Osteoblast (primary cell): ENCODE measurements around the gene EFNA5. TPM values are rescaled to one million over a fixed set of nuclear protein-coding genes. Genes with fewer than 3 reads are reported as not detected.

Experiments used
- DNase-seq: peaks from one replicate; pipeline ENCODE4 v3.0.0; 2011; ENCODE audit warnings: low spot score, mixed read lengths; ENCODE audit not compliant: insufficient read length; ENCODE audit errors: missing footprints
- H2AFZ ChIP-seq: 2 replicates; pipeline ENCODE4 v1.6.0; 2011; ENCODE audit warnings: mild to moderate bottlenecking, low read length
- H3K27ac ChIP-seq: 2 replicates; pipeline ENCODE4 v1.5.1; 2011; ENCODE audit warnings: mild to moderate bottlenecking, low read depth, low read length, moderate library complexity
- H3K27me3 ChIP-seq: 2 replicates; pipeline ENCODE4 v1.6.0; 2012; ENCODE audit warnings: mild to moderate bottlenecking, control low read depth, inconsistent platforms, low read length, moderate library complexity; ENCODE audit not compliant: insufficient read depth
- H3K36me3 ChIP-seq: 2 replicates; pipeline ENCODE4 v1.5.1; 2011; ENCODE audit warnings: mild to moderate bottlenecking, low read length, control low read depth, moderate library complexity; ENCODE audit not compliant: insufficient read depth
- H3K4me1 ChIP-seq: 2 replicates; pipeline ENCODE4 v1.5.1; 2011; ENCODE audit warnings: mild to moderate bottlenecking, low read length, control low read depth, moderate library complexity; ENCODE audit not compliant: insufficient read depth
- H3K4me2 ChIP-seq: 2 replicates; pipeline ENCODE4 v1.6.0; 2011; ENCODE audit warnings: mild to moderate bottlenecking, low read length; ENCODE audit not compliant: insufficient read depth
- H3K4me3 ChIP-seq: fragments of 200-600 bp; sonication (generic); 3 replicates; pipeline ENCODE4 v1.5.1; 2012; ENCODE audit warnings: mild to moderate bottlenecking, low read length, inconsistent platforms; ENCODE audit not compliant: insufficient read depth
- H3K79me2 ChIP-seq: 2 replicates; pipeline ENCODE4 v1.6.0; 2012; ENCODE audit warnings: mild to moderate bottlenecking, low read length, control low read depth, inconsistent platforms; ENCODE audit not compliant: insufficient read depth
- H3K9me3 ChIP-seq: 2 replicates; pipeline ENCODE4 v1.5.1; 2011; ENCODE audit warnings: low read depth, low read length, control low read depth
- H4K20me1 ChIP-seq: 2 replicates; pipeline ENCODE4 v1.6.0; 2012; ENCODE audit warnings: mild to moderate bottlenecking, low read length, control low read depth; ENCODE audit not compliant: insufficient read depth
- CTCF ChIP-seq: IDR thresholded peaks from 2 replicates; pipeline ENCODE4 v1.5.1; 2011; ENCODE audit warnings: mild to moderate bottlenecking, low read depth, low read length, moderate library complexity; ENCODE audit errors: extremely low read depth
- total RNA-seq: library from RNA; depleted of rRNA; stranded (reverse); fragments of >200 nt; gene quantifications from 2 replicates; pipeline ENCODE4 v1.2.3, GENCODE V29; 2012

The EFNA5 gene
- total RNA-seq, 1 donor: 12.3 TPM

GRCh38 chr5:107619781-107620180 lies 51.0 kb downstream of the EFNA5 start:
- Histone ChIP-seq H2AFZ (no peak overlapping the region), H3K79me2 (no peaks in the 10 kb centered on the region), H4K20me1 (peaks cover 2% of the 10 kb centered on the region), H3K36me3 (no peaks in the 10 kb centered on the region), H3K27me3 (no peaks in the 10 kb centered on the region), H3K27ac (no peak overlapping the region), H3K4me2 (no peak overlapping the region), H3K9me3 (no peaks in the 10 kb centered on the region), H3K4me1 (no peaks in the 10 kb centered on the region), H3K4me3 (no peak overlapping the region)
- TF ChIP-seq CTCF: no peak
- DNase-seq: no peak

- Histone ChIP-seq H4K20me1 (peaks cover 2% of the 10 kb centered on the region), H3K27ac (no peak overlapping the region), H3K4me3 (no peak overlapping the region), H3K27me3 (no peaks in the 10 kb centered on the region), H3K36me3 (no peaks in the 10 kb centered on the region), H3K79me2 (no peaks in the 10 kb centered on the region), H3K4me1 (no peaks in the 10 kb centered on the region), H3K9me3 (no peaks in the 10 kb centered on the region), H2AFZ (no peak overlapping the region), H3K4me2 (no peak overlapping the region)
- TF ChIP-seq CTCF: no peak
- DNase-seq: no peak
Observed at GRCh38 chr5:107618242-107618641, 52.5 kb downstream of the EFNA5 start.

- Histone ChIP-seq H3K4me3 (no peak overlapping the region), H3K79me2 (no peaks in the 10 kb centered on the region), H3K9me3 (no peaks in the 10 kb centered on the region), H4K20me1 (peaks cover 2% of the 10 kb centered on the region), H3K4me2 (no peak overlapping the region), H3K27me3 (no peaks in the 10 kb centered on the region), H3K36me3 (no peaks in the 10 kb centered on the region), H2AFZ (no peak overlapping the region), H3K4me1 (no peaks in the 10 kb centered on the region), H3K27ac (no peak overlapping the region)
- no peak for DNase-seq
- TF ChIP-seq CTCF: no peak
Observed at GRCh38 chr5:107617052-107617451, 53.7 kb downstream of the EFNA5 start.

GRCh38 chr5:107616213-107616612 lies 54.5 kb downstream of the EFNA5 start:
- no peaks in the 10 kb centered on the region for H3K4me1 ChIP-seq
- H3K79me2 ChIP-seq: no peaks in the 10 kb centered on the region
- no peak for DNase-seq
- TF ChIP-seq CTCF: no peak
- H3K4me2 ChIP-seq: no peak overlapping the region
- no peaks in the 10 kb centered on the region for H3K36me3 ChIP-seq
- no peaks in the 10 kb centered on the region for H3K9me3 ChIP-seq
- no peaks in the 10 kb centered on the region for H3K27me3 ChIP-seq
- H4K20me1 ChIP-seq: no peaks in the 10 kb centered on the region
- no peak overlapping the region for H3K27ac ChIP-seq
- H3K4me3 ChIP-seq: no peak overlapping the region
- H2AFZ ChIP-seq: no peak overlapping the region
